Neuronal stem cell (in vitro differentiated cells): ENCODE data around the gene HLA-DOB.

ENCODE experiments used
- DNase-seq: peaks from one replicate; pipeline ENCODE4 v3.0.0-alpha.2; 2013; ENCODE audit warnings: low spot score
- H2AFZ ChIP-seq: one replicate; pipeline ENCODE4 v1.6.1; 2013; ENCODE audit warnings: mild to moderate bottlenecking, low read length, inconsistent platforms
- H2AK5ac ChIP-seq: 2 replicates; pipeline ENCODE4 v1.6.1; 2013; ENCODE audit warnings: low read depth, mild to moderate bottlenecking, inconsistent platforms, low read length, moderate library complexity, mixed read lengths
- H2BK120ac ChIP-seq: 2 replicates; pipeline ENCODE4 v1.6.1; 2013; ENCODE audit warnings: low read depth, mild to moderate bottlenecking, inconsistent platforms, low read length, moderate library complexity, mixed read lengths
- H2BK12ac ChIP-seq: one replicate; pipeline ENCODE4 v1.6.1; 2013; ENCODE audit warnings: low read length, inconsistent platforms
- H2BK15ac ChIP-seq: 2 replicates; pipeline ENCODE4 v1.6.1; 2013; ENCODE audit warnings: mild to moderate bottlenecking, low read length, inconsistent platforms, mixed read lengths
- H2BK5ac ChIP-seq: one replicate; pipeline ENCODE4 v1.6.1; 2013; ENCODE audit warnings: inconsistent platforms, mild to moderate bottlenecking, low read length, moderate library complexity
- H3K14ac ChIP-seq: one replicate; pipeline ENCODE4 v1.6.1; 2013; ENCODE audit warnings: low read length, inconsistent platforms
- H3K18ac ChIP-seq: 2 replicates; pipeline ENCODE4 v1.6.1; 2013; ENCODE audit warnings: low read length, inconsistent platforms
- H3K23ac ChIP-seq: 2 replicates; pipeline ENCODE4 v1.6.1; 2013; ENCODE audit warnings: low read depth, mild to moderate bottlenecking, mixed read lengths, low read length, inconsistent platforms; ENCODE audit not compliant: poor library complexity
- H3K27ac ChIP-seq: replicated peaks from 3 replicates; pipeline ENCODE4 v1.5.1; 2013; ENCODE audit warnings: low read length, inconsistent platforms
- H3K27me3 ChIP-seq, 3 experiments: 2 replicates each; pipeline ENCODE4 v1.6.1; 2013; ENCODE audit warnings: low read length in 3 of 3, mild to moderate bottlenecking in 2 of 3, inconsistent platforms in 1 of 3, low read depth in 1 of 3, mixed read lengths in 1 of 3, moderate library complexity in 1 of 3; ENCODE audit not compliant: control insufficient read depth in 3 of 3, insufficient read depth in 3 of 3
- H3K36me3 ChIP-seq, 2 donors: replicated peaks in 1 of 2; 2 replicates each; pipeline ENCODE4 v1.6.1; 2013; ENCODE audit warnings: low read length in 2 of 2; ENCODE audit not compliant: control insufficient read depth in 2 of 2, insufficient read depth in 2 of 2
- H3K4ac ChIP-seq: 2 replicates; pipeline ENCODE4 v1.6.1; 2013; ENCODE audit warnings: inconsistent platforms, mild to moderate bottlenecking, low read length, moderate library complexity
- H3K4me1 ChIP-seq, 2 donors: 1 replicate in 1 of 2; 2 replicates in 1 of 2; pipeline ENCODE4 v1.6.1; 2013; ENCODE audit warnings: low read length in 2 of 2, low read depth in 1 of 2; ENCODE audit not compliant: control insufficient read depth in 2 of 2, insufficient read depth in 1 of 2
- H3K4me2 ChIP-seq: one replicate; pipeline ENCODE4 v1.6.1; 2013; ENCODE audit warnings: mild to moderate bottlenecking, low read length, inconsistent platforms; ENCODE audit not compliant: insufficient read depth, poor library complexity, severe bottlenecking
- H3K4me3 ChIP-seq, 2 donors: 2 replicates each; pipeline ENCODE4 v1.5.1; 2013; ENCODE audit warnings: low read length in 2 of 2, mild to moderate bottlenecking in 2 of 2, inconsistent platforms in 1 of 2, moderate library complexity in 1 of 2
- H3K79me1 ChIP-seq: one replicate; pipeline ENCODE4 v1.6.1; 2013; ENCODE audit warnings: low read depth, mild to moderate bottlenecking, inconsistent platforms, low read length, moderate library complexity
- H3K9ac ChIP-seq: one replicate; pipeline ENCODE4 v1.6.1; 2013; ENCODE audit warnings: mild to moderate bottlenecking, low read depth, low read length, inconsistent platforms; ENCODE audit not compliant: poor library complexity
- H3K9me3 ChIP-seq, 2 donors: replicated peaks in 1 of 2; 2 replicates each; pipeline versions ENCODE3 to v1.6.1; 2013; ENCODE audit warnings: low read length in 2 of 2, mild to moderate bottlenecking in 2 of 2, inconsistent platforms in 1 of 2, low read depth in 1 of 2, mixed read lengths in 1 of 2, moderate library complexity in 1 of 2; ENCODE audit not compliant: control insufficient read depth in 2 of 2, insufficient read depth in 1 of 2
- H4K8ac ChIP-seq: one replicate; pipeline ENCODE4 v1.6.1; 2013; ENCODE audit warnings: low read depth, mild to moderate bottlenecking, inconsistent platforms, low read length, moderate library complexity
- H4K91ac ChIP-seq: one replicate; pipeline ENCODE4 v1.6.1; 2013; ENCODE audit warnings: low read length, low read depth, mild to moderate bottlenecking, inconsistent platforms; ENCODE audit not compliant: poor library complexity
- WGBS, 2 donors: extraction: QIAGEN DNeasy Blood & Tissue Kit; methylation state at CpG; one replicate each; pipeline ENCODE4 v1.1.7; 2013; ENCODE audit warnings: missing lambda C conversion rate in 2 of 2, mixed read lengths in 1 of 2; ENCODE audit not compliant: insufficient read length in 2 of 2, insufficient replicate concordance in 1 of 2; ENCODE audit errors: extremely low coverage in 2 of 2; 5-methylcytosine and 5-hydroxymethylcytosine counted together

The HLA-DOB gene

GRCh38 chr6:32858194-32858593 lies 41.4 kb upstream of the HLA-DOB start:
- no peak overlapping the region for H3K4me2 ChIP-seq
- H4K8ac ChIP-seq, result no peak overlapping the region
- H3K4me3 ChIP-seq, result no peak overlapping the region
- H2BK12ac ChIP-seq, result no peak overlapping the region
- no peak overlapping the region for H3K9ac ChIP-seq
- no peak overlapping the region for H2AFZ ChIP-seq
- no peaks in the 10 kb centered on the region for H3K36me3 ChIP-seq
- no peaks in the 10 kb centered on the region for H3K9me3 ChIP-seq
- H3K4me1 ChIP-seq, result peaks cover 2 to 7% of the 10 kb centered on the region in 2 donors
- no peak overlapping the region for H3K14ac ChIP-seq
- H2AK5ac ChIP-seq, result no peak overlapping the region
- no peak overlapping the region for H3K23ac ChIP-seq
- no peak overlapping the region for H3K27ac ChIP-seq
- DNase-seq, result no peak
- no peak overlapping the region for H2BK5ac ChIP-seq
- no peak overlapping the region for H2BK15ac ChIP-seq
- no peak overlapping the region for H3K4ac ChIP-seq
- H2BK120ac ChIP-seq, result no peak overlapping the region
- no peak overlapping the region for H4K91ac ChIP-seq
- no peak overlapping the region for H3K18ac ChIP-seq
- no peaks in the 10 kb centered on the region for H3K79me1 ChIP-seq
- no CpG with 5 or more reads among the region's 5 CpGs for WGBS, 2 donors
- peaks cover 0 to 76% (median 22%) of the 10 kb centered on the region in 3 experiments for H3K27me3 ChIP-seq

DNA sequence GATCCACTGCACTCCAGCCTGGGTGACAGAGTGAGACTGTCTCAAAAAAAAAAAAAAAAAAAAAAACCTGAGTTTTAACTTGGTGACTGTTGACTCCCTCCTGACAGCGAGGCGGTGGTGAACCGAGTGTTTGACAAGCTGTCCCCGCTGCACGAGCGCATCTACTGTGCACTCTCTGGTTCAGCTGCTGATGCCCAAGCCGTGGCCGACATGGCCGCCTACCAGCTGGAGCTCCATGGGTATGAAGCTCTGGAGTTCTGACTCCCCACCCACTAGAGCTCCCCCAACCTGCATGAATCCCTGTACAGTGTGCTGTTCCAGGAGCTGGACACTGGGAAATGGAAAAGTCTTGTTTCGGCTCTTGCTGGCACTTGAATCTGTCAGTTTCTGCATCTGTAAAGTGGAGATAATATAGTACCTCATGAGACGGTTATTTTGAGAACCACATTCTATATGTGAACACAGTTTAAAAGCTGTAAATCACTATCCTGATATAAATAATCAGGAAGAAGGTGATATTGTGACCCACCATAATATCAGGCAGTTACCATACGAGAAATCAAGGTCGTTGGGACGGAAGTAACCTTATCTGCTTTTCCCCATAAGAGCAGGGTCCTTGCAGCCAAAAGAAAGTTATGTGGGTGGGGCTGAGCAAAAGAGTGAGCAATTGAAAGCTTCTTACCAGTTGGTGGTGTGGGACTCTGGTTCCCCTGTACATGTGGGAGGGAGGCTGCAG lies 40.5 kb upstream of the HLA-DOB start:
- H3K79me1 ChIP-seq, result no peaks in the 10 kb centered on the region
- H3K9ac ChIP-seq, result no peak overlapping the region
- H3K4ac ChIP-seq, result no peak overlapping the region
- H2AK5ac ChIP-seq, result no peak overlapping the region
- H2BK120ac ChIP-seq, result no peak overlapping the region
- H3K4me2 ChIP-seq, result no peak overlapping the region
- H2AFZ ChIP-seq, result no peak overlapping the region
- H3K4me3 ChIP-seq, result no peak overlapping the region
- no peaks in the 10 kb centered on the region for H3K36me3 ChIP-seq
- DNase-seq, result no peak
- no peak overlapping the region for H3K23ac ChIP-seq
- H3K27me3 ChIP-seq, result peaks cover 3 to 84% (median 31%) of the 10 kb centered on the region in 3 experiments
- no peak overlapping the region for H2BK15ac ChIP-seq
- no peak overlapping the region for H2BK12ac ChIP-seq
- no peaks in the 10 kb centered on the region for H3K9me3 ChIP-seq
- no peak overlapping the region for H4K8ac ChIP-seq
- H3K14ac ChIP-seq, result no peak overlapping the region
- H3K4me1 ChIP-seq, result peaks cover 2 to 14% of the 10 kb centered on the region in 2 donors
- no CpG with 5 or more reads among the region's 14 CpGs for WGBS, 2 donors
- no peak overlapping the region for H4K91ac ChIP-seq
- H3K27ac ChIP-seq, result no peak overlapping the region
- H2BK5ac ChIP-seq, result no peak overlapping the region
- H3K18ac ChIP-seq, result no peak overlapping the region

DNA sequence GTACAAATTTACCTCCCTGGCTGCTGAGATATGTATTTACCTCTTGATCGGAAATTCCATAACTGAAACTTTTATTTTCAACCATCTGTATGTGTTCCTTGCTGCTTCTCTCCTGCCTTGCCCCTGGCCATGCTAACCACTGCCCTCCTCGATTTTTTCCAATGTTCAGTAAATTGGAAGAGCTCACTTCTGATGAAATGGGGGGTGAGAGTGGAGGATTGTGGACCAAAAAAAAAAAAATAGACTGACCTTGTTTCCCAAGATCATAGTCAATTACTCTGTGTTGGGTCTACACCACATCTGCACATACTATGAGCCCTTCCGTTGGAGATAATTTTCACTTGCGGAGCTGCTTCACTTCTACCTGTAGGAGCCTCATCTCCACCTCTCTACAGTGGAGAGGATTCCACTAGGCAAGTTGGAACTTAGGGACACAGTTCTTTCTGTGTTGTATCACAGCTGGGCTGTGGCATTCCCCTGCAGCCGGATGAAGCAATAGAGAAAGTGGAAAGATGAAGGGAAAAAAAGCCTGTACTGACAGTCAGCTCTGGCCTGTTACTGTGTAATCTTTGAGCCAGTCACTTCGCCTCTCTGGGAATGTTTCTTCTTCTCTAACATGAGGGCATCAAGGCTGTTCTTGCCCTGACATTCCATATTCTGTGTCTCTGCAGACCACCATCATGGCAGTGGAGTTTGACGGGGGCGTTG lies 38.8 kb upstream of the HLA-DOB start:
- no peaks in the 10 kb centered on the region for H3K79me1 ChIP-seq

More for the DNA sequence above, 38.8 kb upstream of the HLA-DOB start:
- Histone ChIP-seq H2AFZ (no peak overlapping the region), H3K9me3 (no peaks in the 10 kb centered on the region), H2BK120ac (no peak overlapping the region), H3K4me1 (peaks cover 2 to 14% of the 10 kb centered on the region in 2 donors), H3K14ac (no peak overlapping the region), H3K18ac (no peak overlapping the region), H2AK5ac (no peak overlapping the region), H3K27ac (no peak overlapping the region), H3K4me2 (no peak overlapping the region), H3K9ac (no peak overlapping the region), H2BK5ac (no peak overlapping the region), H4K8ac (no peak overlapping the region), H3K4me3 (no peak overlapping the region), H2BK15ac (no peak overlapping the region), H3K27me3 (peaks cover 6 to 96% (median 42%) of the 10 kb centered on the region in 3 experiments), H4K91ac (no peak overlapping the region), H3K36me3 (no peaks in the 10 kb centered on the region), H3K23ac (no peak overlapping the region), H2BK12ac (no peak overlapping the region), H3K4ac (no peak overlapping the region)
- no peak for DNase-seq
- no CpG with 5 or more reads among the region's 8 CpGs for WGBS, 2 donors
